ENCODE data around the gene ANGPTL7. TPM values are rescaled to one million over a fixed set of nuclear protein-coding genes. Genes with fewer than 3 reads are reported as not detected.

ANGPTL7 gene, protein sequence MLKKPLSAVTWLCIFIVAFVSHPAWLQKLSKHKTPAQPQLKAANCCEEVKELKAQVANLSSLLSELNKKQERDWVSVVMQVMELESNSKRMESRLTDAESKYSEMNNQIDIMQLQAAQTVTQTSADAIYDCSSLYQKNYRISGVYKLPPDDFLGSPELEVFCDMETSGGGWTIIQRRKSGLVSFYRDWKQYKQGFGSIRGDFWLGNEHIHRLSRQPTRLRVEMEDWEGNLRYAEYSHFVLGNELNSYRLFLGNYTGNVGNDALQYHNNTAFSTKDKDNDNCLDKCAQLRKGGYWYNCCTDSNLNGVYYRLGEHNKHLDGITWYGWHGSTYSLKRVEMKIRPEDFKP
- total RNA-seq, result not detected

GRCh38 chr1:11188858-11189451 is at the start of gene ANGPTL7:
Gene ANGPTL7 (plus strand): TSS chr1:11189355. CDS start chr1:11189580, 225 bp downstream.
- no peaks in the 10 kb centered on the region for H3K4me1 Mint-ChIP-seq
- no peaks in the 10 kb centered on the region for H3K27me3 Mint-ChIP-seq
- H3K9me3 Mint-ChIP-seq, result no peaks in the 10 kb centered on the region
- DNase-seq (no peak), ATAC-seq (ENCODE audit: low read depth) (no peak)
- H3K4me3 Mint-ChIP-seq, result no peak within 1 kb of the TSS
- H3K36me3 Mint-ChIP-seq, result peaks cover 3% of the 10 kb centered on the region
- POLR2A ChIA-PET, result no interaction called here
- no peak within 1 kb of the TSS for H3K27ac Mint-ChIP-seq

- DNase-seq (no peak), ATAC-seq (ENCODE audit: low read depth) (no peak)
- Mint-ChIP-seq H3K27ac (peak overlapping the region; percentile 20), H3K27me3 (no peaks in the 10 kb centered on the region), H3K4me3 (no peak overlapping the region), H3K9me3 (no peaks in the 10 kb centered on the region), H3K4me1 (peaks cover 4% of the 10 kb centered on the region), H3K36me3 (peaks cover 18% of the 10 kb centered on the region)
- POLR2A ChIA-PET, result no interaction called here
These were observed 46.4 kb upstream of the ANGPTL7 start for GRCh38 chr1:11142618-11143391.

- Mint-ChIP-seq H3K4me1 (peaks cover 4% of the 10 kb centered on the region), H3K4me3 (no peak overlapping the region), H3K27ac (no peak overlapping the region), H3K27me3 (no peaks in the 10 kb centered on the region), H3K9me3 (no peaks in the 10 kb centered on the region), H3K36me3 (peaks cover 18% of the 10 kb centered on the region)
- ATAC-seq (ENCODE audit: low read depth), result no peak
- POLR2A ChIA-PET, result no interaction called here
- no peak for DNase-seq
These were observed 45.8 kb upstream of the ANGPTL7 start for GRCh38 chr1:11143401-11143800.

- DNase-seq (no peak), ATAC-seq (ENCODE audit: low read depth) (peak; percentile 42)
- no peaks in the 10 kb centered on the region for H3K27me3 Mint-ChIP-seq
- H3K36me3 Mint-ChIP-seq, result peaks cover 16% of the 10 kb centered on the region
- POLR2A ChIA-PET, result no interaction called here
- H3K27ac Mint-ChIP-seq, result no peak overlapping the region
- H3K4me3 Mint-ChIP-seq, result no peak overlapping the region
- no peaks in the 10 kb centered on the region for H3K9me3 Mint-ChIP-seq
- H3K4me1 Mint-ChIP-seq, result peaks cover 4% of the 10 kb centered on the region
These were observed 45.2 kb upstream of the ANGPTL7 start for GRCh38 chr1:11143907-11144306.

DNA sequence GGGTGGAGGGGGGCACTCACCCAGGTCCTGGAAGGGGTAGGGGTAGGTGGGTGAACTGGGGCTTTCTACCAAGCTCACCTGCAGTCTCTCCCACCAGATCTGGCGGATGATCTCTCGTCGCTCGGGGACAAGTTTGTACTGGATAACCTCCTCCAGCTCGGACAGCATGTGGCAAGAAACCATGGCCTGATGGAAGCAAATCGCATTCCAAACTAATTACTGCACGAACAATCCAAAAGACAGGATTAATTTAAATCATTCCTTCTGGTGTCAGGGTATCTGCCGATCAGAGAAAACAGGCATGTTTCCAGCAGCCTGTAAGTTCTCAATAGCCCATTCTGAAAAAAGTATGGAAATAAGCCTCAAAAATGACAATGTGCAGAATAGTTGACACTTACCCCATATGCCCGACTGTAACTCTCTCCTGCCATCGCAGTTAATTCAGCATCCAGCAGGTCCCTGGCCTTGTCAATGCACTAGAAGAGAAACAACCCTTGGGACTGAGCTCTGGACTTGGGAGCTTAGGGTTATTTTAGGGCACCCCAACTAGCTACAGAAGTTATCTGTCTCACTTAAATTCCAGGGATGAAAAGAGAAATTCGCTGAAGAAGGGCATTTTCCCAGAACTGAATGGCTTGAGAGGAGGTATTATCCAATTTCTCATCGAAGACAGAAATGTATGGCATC is 44.4 kb upstream of the ANGPTL7 start:
- POLR2A ChIA-PET, result no interaction called here
- ATAC-seq (ENCODE audit: low read depth) (no peak), DNase-seq (no peak)
- H3K27me3 Mint-ChIP-seq, result no peaks in the 10 kb centered on the region
- H3K9me3 Mint-ChIP-seq, result no peaks in the 10 kb centered on the region
- H3K4me1 Mint-ChIP-seq, result peaks cover 4% of the 10 kb centered on the region
- no peak overlapping the region for H3K4me3 Mint-ChIP-seq
- peaks cover 13% of the 10 kb centered on the region for H3K36me3 Mint-ChIP-seq
- no peak overlapping the region for H3K27ac Mint-ChIP-seq

DNA sequence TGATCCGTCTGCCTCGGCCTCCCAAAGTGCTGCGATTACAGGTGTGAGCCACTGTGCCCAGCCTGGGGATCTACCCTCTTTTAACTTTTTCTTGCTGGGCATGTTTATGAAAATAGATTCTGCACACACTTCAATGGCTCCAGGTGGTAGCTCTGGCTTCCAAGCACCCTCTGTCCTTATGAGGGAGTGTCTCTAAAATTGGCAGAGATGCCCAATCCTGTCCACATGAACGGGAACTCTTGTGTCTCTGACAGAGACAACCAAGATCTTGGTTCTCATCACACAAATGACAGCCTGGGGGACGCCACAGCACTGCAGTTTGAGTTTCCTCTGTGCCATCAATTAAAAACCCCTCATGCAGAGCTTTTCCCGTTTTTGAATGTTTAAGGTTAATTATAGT is 43.4 kb upstream of the ANGPTL7 start:
- ATAC-seq (ENCODE audit: low read depth), result no peak
- POLR2A ChIA-PET, result no interaction called here
- Mint-ChIP-seq H3K4me3 (no peak overlapping the region), H3K4me1 (peaks cover 4% of the 10 kb centered on the region), H3K9me3 (no peaks in the 10 kb centered on the region), H3K36me3 (peaks cover 17% of the 10 kb centered on the region), H3K27me3 (no peaks in the 10 kb centered on the region), H3K27ac (no peak overlapping the region)
- DNase-seq, result no peak

DNA sequence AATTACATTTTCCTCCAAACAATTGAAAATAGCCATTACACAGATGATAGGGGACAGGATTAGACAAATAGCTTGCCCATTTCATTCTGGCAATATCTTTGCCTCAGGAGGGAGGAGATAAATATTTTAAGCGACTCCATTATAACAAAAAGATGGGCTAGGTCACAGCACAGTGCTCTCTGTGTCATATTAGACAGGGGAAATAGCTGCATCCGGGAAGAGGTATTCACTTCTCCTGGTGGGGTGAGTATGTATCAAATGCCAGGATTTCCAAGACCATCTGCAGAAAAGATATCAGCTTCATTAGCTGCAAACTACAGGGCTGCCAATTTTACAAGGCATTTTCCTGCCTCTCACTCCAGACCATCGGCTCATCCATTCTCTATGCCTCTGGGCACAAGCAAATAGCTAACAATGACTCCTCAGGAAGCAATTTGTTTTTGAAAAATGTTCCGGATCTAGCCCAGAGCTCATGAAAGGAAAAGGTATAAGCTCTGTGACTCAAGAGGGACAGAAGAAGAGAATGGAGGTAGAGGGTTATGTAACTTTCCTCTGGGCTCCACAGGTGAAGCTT is 41.9 kb upstream of the ANGPTL7 start:
- peaks cover 4% of the 10 kb centered on the region for H3K4me1 Mint-ChIP-seq
- POLR2A ChIA-PET, result no interaction called here
- no peak overlapping the region for H3K4me3 Mint-ChIP-seq

DNA sequence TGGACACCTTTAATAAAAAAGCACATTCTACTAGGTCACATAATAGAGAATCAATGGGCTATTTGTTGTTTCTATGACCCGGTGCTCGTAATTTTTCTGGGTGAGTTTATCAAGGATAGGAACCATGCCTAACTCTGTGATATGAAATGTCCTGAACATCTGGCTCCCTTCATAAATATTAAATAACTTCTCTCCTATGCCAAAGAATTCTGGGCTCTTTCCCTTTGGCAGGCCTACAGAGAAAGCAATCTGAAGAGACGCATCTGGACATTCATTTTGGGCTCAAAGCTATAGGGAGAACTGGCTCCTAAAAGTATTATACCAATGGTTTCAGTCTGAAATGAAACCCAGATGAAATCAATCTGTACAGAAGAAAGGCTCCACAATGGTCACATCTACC is 38.8 kb upstream of the ANGPTL7 start:
- Mint-ChIP-seq H3K4me1 (no peaks in the 10 kb centered on the region), H3K9me3 (no peaks in the 10 kb centered on the region), H3K4me3 (no peak overlapping the region), H3K27ac (no peak overlapping the region), H3K27me3 (no peaks in the 10 kb centered on the region), H3K36me3 (peaks cover 10% of the 10 kb centered on the region)
- ATAC-seq (ENCODE audit: low read depth), result no peak
- no peak for DNase-seq
- POLR2A ChIA-PET, result no interaction called here

More for the DNA sequence above, 41.9 kb upstream of the ANGPTL7 start:
- Mint-ChIP-seq H3K9me3 (no peaks in the 10 kb centered on the region), H3K36me3 (peaks cover 15% of the 10 kb centered on the region), H3K27ac (no peak overlapping the region), H3K27me3 (no peaks in the 10 kb centered on the region)
- DNase-seq, result no peak
- no peak for ATAC-seq (ENCODE audit: low read depth)

DNA sequence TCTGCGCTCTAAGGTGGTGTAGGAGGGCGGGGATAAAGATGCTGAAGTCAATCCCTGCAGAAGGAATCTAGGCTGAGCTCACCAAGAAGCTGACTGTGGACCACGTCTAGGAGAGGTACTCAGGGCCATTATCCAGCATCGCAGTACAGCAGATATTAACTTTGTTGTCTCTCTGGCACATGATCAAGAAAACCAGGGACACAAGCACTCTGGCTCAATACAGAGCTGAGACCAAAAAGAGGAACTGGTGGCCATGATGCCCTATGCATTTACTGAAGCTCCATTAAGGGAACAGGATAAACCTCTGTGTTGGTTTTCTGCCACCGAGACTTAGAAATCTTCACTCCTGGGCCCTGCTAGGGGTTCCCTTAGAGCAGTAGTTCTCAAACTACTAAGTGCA is 38.0 kb upstream of the ANGPTL7 start:
- Mint-ChIP-seq H3K36me3 (peaks cover 12% of the 10 kb centered on the region), H3K4me1 (no peaks in the 10 kb centered on the region), H3K27ac (no peak overlapping the region), H3K4me3 (no peak overlapping the region), H3K27me3 (no peaks in the 10 kb centered on the region), H3K9me3 (no peaks in the 10 kb centered on the region)
- ATAC-seq (ENCODE audit: low read depth) (no peak), DNase-seq (no peak)
- POLR2A ChIA-PET, result no interaction called here

GRCh38 chr1:11151826-11152612 is 37.1 kb upstream of the ANGPTL7 start:
- H3K4me3 Mint-ChIP-seq, result no peak overlapping the region
- H3K27ac Mint-ChIP-seq, result no peak overlapping the region
- no peaks in the 10 kb centered on the region for H3K9me3 Mint-ChIP-seq
- DNase-seq (no peak), ATAC-seq (ENCODE audit: low read depth) (no peak)
- H3K27me3 Mint-ChIP-seq, result no peaks in the 10 kb centered on the region
- POLR2A ChIA-PET, result no interaction called here
- peaks cover 5% of the 10 kb centered on the region for H3K4me1 Mint-ChIP-seq
- peaks cover 14% of the 10 kb centered on the region for H3K36me3 Mint-ChIP-seq

- Mint-ChIP-seq H3K27me3 (no peaks in the 10 kb centered on the region), H3K9me3 (no peaks in the 10 kb centered on the region), H3K4me1 (peaks cover 5% of the 10 kb centered on the region), H3K36me3 (peaks cover 14% of the 10 kb centered on the region), H3K27ac (no peak overlapping the region), H3K4me3 (no peak overlapping the region)
- ATAC-seq (ENCODE audit: low read depth), result no peak
- DNase-seq, result no peak
- POLR2A ChIA-PET, result no interaction called here
These were observed 36.4 kb upstream of the ANGPTL7 start for GRCh38 chr1:11152755-11153154.

- no peak for ATAC-seq (ENCODE audit: low read depth)
- H3K36me3 Mint-ChIP-seq, result peaks cover 14% of the 10 kb centered on the region
- DNase-seq, result no peak
- peaks cover 5% of the 10 kb centered on the region for H3K4me1 Mint-ChIP-seq
- no peak overlapping the region for H3K4me3 Mint-ChIP-seq
- H3K27me3 Mint-ChIP-seq, result no peaks in the 10 kb centered on the region
- POLR2A ChIA-PET, result no interaction called here
- H3K27ac Mint-ChIP-seq, result no peak overlapping the region
- no peaks in the 10 kb centered on the region for H3K9me3 Mint-ChIP-seq
These were observed 36.0 kb upstream of the ANGPTL7 start for GRCh38 chr1:11153184-11153583.

DNA sequence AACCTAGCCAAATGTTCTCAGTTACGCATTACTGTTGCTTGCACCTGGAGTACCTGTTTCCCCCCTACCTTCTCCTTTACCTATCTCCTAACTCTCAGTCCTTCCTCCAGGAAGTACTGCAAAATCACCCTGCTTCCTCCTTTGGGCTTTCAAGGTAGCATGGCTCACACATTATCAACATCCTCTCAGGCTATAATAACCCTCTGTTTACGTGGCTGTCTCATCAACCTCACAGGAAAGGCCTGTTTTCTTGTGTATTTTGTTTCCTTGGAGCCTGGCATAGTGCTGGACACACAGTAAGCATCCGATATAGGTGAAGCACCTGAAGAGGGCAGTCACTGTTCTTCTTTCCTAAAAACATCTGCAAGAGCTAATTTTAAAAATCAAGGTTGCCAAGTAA is 32.7 kb upstream of the ANGPTL7 start:
- Mint-ChIP-seq H3K27ac (peak overlapping the region; percentile 27), H3K9me3 (no peaks in the 10 kb centered on the region), H3K4me1 (peaks cover 5% of the 10 kb centered on the region), H3K27me3 (no peaks in the 10 kb centered on the region), H3K4me3 (no peak overlapping the region), H3K36me3 (peaks cover 12% of the 10 kb centered on the region)
- ATAC-seq (ENCODE audit: low read depth) (no peak), DNase-seq (no peak)
- POLR2A ChIA-PET, result no interaction called here

Measured in activated naive CD8-positive, alpha-beta T cell treated with anti-CD3 and anti-CD28 coated beads, Interleukin-2, amount 10 ng/mL, durations not matched to agents 7 days and 5 days (primary cell).